HT-29 (cell line): ENCODE data around the gene LIN7C. TPM values are rescaled to one million over a fixed set of nuclear protein-coding genes. Genes with fewer than 3 reads are reported as not detected.

ENCODE experiments used
- DNase-seq: peaks from one replicate; pipeline ENCODE4 v3.0.0-alpha.2; 2015; ENCODE audit warnings: low spot score
- total RNA-seq: library from RNA; depleted of rRNA; stranded (reverse); fragments of >200 nt; shearing (Covaris generic); gene quantifications from 2 replicates; pipeline ENCODE4 v1.2.3, GENCODE V29; 2014

Gene LIN7C
- total RNA-seq, 1 experiment from 2014 or later, result 31.7 TPM

DNA sequence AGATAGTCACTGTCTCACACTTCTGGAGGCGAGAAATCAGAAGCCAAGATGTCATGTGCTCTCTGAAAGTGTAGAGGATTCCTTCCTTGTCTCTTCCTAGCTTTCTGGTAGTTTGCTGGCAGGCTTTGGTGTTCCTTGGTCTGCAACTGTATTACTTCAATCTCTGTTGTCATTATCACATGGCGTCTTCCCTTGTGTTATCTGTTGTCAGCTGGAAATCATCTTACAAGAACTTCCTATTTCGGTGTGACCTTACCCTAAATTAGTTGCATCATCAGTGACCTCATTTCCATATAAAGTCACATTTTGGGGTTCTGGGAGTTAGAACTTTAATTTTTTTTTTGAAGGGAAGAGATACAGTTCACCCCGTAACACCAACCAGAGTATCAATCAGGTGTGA, 3.3 kb upstream of the LIN7C start:
- DNase-seq, result no peak

DNA sequence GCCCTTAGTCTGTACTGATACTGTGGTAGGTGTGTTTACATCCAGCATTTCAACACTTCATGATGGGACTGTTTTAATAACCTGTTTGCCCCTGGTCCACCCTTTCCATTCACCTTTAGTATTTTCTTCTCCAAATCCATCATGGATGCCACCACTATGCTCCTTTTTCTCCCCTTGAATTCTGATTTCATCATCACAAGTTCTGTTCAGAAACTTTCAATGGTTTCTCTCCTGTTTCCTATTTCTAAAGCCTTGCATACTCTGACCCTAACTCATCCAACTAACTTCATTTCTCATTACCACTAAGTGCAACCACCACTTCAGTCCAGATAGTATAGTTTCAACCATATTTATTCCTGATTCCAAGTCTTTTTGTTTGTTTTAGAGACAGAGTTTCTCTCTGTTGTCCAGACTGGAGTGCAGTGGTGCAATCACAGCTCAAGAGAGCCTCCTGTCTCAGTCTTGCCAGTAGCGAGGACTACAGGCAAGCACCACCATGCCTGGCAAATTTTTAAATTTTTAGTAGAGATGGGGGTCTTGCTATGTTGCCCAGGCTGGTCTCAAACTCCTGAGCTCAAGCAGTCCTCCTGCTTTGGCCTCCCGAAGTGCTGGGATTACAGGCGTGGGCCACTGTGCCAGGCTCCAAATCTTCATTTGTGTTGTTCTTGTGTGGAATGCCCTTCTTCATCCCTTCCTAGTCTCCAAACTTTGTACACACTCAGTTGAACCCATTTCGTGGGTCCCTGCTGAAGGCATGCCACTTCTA, 1.2 kb upstream of the LIN7C start:
- DNase-seq, result no peak

DNA sequence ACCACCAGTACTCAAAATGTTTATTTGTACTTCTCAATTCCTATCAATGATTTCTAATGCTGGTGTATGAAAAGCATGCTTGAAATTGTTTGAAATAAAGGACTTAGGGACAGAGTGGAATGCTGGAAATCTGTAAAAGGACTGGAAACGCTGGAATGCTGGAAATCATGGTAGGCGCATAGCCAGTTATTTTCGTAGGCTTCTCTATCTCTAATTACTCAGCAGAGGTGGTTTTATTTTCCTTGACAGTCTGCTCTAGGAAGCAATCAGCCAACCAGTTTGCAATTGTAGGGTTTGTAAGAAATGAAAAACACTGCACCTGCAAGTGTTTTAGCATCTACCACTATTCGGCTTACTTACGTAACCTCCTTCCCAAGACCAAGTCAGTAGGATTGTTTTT, 788 bp downstream of the LIN7C start:
- DNase-seq, result no peak

DNA sequence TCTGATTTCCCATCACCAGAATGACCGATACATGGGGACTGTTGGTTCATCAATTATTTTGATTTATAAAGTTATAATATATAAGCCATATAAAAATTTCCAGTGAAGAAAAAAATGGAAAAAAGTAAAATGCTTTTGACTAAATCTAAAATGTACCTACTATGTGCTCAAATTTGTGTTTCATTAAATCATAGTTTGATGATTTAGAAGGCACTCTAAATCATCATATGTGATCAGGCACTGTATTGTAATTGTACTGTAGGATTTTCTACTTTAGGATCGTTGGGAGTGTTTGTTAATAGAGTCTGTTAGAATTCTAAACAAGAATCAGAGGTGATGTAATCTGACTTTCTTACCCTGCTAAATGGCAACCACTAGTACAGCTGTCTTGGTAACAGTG, 2.4 kb downstream of the LIN7C start:
- DNase-seq, result no peak

DNA sequence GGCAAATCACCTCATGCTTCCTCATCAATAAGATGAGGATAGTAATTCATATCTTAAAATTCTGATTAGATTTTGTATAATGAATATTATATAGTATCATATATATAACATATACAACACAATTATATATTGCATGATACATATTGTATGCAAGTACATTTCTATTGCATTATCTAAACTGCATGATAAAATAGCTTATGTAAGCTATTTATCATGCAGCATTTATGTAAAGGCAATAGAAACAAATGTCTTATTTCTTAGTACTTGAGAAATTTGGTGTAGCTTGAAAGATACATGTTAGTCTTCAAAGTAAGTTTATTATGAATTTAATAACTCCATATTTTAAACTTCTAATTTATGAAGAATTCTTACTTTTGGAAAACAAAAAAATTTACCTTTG, 5.5 kb downstream of the LIN7C start:
- no peak for DNase-seq

DNA sequence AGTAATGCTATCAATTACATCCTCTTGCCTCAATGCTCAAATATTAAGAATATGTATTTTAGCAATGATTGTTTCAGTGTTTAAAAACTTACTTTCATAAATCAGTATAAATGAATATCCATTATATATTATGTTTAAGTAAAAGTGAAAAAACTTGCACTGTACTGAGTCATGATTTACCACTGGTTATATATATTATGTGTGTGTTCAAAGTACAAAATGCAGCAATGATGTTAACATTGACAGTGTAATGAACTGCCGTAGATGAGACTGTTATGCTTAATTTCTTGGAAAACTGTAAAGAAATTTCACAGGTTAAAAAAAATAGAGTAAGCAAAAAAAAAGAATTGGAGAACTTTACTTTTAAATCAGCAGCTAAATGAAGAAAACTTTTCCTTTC, 8.7 kb downstream of the LIN7C start:
- no peak for DNase-seq

DNA sequence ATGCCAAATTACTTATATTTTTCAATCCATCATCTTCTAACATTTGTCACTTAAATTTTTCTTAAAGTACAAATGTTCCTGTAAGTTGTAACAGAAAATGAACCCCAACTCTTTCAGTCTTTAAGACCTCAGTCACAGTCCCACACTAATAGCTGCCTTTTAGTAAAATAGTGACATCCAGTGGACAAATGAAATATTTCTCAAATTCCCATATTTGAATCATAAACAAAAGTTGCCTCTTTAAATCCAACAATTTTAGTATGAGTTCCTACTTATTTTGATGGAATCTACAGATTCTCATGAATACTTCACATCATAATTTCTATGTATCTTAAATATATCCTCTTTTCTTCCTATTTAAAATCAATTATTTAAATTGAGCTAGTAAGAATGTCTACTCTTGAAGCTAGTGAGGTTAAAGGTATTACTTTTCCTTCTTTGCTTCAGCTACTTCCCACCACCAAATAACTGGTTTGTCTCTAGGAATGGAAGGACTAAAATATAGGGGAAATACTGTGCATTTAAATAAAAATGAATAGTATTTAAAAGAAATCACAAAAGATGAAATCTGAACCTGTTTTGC, 9.2 kb downstream of the LIN7C start:
- DNase-seq, result peak; percentile 63

DNA sequence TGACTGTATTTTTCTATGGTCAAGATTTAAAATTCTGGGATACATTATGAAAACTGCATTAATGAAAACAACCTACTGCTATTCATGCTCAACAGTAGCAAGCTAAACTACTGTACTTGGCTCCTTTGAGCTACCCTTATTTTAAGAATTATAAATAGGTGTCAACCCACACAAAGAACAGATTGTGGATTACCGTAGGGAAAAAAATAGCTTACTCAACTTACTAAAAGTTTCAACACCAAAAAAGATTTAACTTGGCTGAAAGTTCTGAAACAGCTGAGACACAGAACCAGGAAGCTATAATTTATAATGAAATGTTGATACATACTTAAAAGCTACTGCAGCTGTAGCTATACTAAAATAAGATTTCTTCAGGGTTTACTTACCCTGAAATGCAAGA, 10.1 kb downstream of the LIN7C start:
- no peak for DNase-seq

DNA sequence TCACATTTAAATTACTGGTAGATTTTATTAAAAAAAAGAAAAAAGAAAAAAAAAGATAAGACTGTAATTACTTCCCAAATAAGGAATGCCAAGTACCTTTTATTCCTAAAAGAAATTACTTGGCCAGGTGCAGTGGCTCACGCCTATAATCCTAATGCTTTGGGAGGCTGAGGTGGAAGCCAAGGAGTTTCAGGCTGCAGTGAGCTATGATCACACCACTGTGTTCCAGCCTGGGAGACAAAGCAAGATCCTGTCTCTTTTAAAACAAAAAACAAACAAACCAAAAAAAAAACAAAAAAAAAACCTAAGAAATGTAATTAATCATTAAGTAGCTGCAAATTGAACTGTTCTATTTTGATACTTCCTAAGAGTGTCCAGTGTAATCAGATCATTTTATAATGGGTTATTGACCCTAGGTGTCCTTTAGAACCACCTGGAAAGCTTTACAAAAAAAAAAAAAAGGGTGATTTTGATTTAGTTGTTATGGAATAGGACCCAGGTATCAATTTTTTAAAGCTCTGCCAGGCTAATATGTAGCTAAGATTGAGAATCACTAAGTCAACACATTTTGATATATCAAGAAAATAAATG, 10.8 kb downstream of the LIN7C start:
- no peak for DNase-seq

DNA sequence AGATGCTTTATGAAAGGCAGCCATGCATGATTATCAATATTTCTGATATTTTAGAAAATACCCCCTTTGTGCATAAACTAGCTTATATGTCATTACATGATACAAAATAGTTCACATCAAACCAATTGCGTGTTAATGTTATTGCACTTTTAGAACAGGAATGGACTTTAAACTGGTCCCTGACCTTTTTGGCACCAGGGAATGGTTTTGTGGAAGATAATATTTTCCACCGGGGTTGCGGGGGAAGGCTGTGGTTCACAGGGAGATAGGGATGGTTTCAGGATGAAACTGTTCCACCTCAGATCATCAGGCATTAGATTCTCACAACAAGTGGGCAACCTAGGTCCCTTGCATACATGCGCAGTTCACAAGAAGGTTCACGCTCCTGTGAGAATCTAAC, 17.5 kb downstream of the LIN7C start:
- no peak for DNase-seq

DNA sequence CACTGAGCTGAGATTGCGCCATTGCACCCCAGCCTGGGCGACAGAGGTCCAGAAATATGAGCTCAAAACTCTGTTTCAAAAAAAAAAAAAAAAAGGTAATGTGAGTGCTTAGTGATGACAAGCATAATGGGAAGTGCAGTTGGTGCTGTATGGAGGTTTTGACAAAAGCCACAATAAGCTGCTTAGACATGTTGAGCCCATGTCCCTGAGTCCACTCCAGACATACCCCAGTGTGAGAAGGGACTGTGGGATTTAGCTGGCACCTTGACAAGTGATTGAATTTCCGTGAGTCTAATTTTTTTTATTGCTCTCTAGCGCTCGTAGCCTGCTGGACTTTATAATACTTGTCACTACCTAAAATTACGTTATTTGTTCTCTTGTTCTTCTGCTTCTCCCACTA, 18.9 kb downstream of the LIN7C start:
- no peak for DNase-seq

DNA sequence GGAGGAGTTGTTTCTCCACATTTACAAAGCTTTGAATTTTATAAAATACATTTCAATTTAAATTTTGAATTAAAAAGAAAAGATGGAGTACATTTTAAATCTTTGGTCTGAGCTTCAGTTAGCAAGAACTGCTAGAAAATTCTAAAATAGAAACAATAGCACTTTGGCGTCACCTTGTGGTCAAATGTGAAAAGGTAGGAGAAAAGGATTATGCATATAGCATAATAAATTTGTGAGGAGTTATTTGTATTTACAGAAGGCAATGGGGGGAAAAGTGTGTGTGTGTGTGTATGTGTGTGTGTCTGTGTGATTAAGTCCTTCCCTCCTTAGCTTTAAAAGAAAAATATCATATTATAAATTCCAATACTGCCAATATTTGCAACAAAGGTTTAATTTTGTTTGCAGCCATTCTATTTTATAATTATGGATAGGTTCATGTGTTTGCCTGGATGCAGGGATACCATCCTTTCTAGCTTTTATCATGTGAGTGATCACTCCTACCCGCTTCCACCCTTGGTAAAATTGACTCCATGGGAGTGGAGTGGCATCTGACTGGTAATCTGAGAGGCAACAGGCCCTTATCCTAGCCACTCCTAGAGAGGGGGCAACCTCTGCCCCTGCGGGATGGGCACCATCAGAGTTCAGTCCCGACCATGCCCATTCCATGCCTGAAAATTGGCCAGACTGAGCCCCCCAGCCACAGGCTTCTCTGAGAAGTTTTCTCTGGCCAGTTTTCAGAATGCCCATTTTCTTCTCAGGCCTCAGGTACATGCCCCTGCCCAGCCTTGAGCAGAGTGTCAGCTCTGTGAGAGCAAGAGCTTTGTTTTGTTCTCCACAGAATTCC, 20.4 kb downstream of the LIN7C start:
- DNase-seq, result peak; percentile 95

DNA sequence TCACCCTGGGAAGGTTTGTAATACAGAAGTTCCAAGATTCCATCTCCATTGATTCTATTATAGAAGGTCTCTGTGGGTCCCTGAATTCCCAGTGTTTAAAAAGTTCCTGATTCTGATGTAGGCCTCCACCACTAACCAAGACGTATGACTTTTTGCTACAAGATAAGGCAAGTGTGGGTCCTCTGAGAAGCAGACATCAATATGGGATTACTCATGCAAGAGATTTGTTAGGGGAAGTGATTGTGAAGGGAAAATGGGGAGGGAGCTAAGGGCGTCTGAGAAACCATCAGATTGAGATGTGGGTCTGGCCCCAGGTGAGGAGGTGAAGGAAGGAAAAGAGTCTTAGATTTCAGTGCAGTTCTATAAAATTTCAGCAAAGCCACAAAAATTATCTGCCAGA, 23.8 kb downstream of the LIN7C start:
- DNase-seq, result no peak

DNA sequence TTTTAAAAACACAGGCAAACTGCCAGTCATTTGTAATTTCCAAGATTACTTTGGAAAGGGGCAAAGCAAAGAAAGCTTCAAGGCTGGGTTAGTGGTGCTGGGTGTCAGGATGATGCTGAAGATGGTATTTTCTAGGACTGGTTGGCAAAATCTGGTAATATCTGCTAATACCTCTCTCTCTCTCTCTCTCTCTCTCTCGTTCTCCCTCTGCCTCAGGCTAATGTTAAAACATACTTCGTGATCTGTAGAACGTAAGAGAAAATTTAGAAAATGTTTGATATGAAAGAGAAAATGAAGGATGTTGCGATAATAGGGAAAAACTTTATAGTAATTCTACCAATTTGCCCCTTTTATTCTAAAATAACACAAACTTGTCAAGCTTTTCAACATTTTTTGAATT, 24.6 kb downstream of the LIN7C start:
- DNase-seq, result no peak

DNA sequence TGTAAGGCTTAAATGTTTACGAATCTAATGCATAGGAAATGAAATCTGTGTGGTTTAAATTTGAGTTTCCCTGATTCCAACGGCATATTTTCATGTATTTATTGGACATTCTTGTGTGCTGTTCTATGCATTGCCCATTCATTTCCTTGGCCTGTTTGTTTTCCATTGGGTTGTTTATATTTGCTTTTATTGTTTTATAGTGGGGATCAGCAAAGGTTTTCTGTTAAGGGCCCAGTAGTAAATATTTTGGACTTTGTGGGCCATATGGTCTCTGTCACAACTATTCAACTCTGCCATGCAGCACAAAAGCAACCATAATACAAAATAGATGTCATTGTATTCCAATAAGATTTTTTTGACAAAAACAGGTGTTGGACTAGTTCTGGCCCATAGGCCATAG, 28.7 kb downstream of the LIN7C start:
- DNase-seq, result no peak

DNA sequence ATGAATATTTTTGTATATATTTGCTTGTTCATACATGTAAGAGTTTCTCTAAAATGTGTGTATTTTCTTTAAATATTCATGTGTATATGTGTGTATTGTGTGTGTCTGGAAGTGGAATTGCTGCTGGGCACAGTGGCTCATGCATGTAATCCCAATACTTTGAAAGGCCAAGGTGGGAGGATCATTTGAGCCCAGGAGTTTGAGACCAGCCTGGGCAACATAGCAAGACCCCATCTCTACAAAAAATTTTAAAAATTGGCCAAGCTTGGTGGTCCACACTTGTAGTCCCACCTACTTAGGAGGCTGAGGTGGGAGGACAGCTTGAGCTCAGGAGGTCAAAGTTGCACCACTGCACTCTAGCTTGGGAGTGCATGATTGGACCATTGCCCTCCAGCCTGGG, 29.3 kb downstream of the LIN7C start:
- DNase-seq, result no peak

DNA sequence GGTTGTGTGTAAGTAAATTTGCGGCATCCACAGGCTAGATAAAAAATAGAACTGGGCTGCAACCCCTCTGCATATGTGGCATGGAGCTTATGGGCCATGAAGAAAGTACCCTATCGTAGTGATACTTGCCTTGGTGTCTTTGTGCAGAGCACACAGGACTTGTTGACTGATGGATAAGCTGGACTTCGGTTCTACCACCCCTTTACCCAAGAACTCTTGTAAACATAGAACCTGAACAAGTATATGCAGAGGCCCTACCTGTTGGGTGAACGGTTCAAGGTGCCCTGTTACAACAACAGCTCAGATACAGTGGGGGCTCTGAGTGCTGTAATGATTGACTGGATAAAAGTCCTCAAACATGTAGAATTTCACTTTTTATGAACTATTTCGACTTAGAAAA, 30.9 kb downstream of the LIN7C start:
- DNase-seq, result no peak

DNA sequence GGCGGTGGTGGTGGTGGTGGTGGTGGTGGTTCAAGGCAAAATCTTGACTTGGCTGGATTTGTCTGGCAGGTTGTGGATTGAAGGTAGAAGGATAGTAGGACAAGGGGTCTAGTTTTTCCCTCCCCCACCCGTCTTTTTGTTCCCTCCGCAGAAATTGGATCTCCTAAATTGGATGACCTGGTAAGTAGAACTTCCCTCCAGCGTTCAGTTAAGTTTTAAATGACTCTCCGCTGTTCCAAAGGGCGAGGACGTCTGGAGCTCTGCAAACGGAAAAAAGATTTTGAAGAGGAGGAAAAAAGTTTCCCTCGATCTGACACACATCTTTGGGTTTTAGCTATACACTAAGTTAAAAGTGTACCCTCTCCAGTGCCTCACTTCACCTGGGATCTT, 33.6 kb downstream of the LIN7C start:
- peak; percentile 59 for DNase-seq

DNA sequence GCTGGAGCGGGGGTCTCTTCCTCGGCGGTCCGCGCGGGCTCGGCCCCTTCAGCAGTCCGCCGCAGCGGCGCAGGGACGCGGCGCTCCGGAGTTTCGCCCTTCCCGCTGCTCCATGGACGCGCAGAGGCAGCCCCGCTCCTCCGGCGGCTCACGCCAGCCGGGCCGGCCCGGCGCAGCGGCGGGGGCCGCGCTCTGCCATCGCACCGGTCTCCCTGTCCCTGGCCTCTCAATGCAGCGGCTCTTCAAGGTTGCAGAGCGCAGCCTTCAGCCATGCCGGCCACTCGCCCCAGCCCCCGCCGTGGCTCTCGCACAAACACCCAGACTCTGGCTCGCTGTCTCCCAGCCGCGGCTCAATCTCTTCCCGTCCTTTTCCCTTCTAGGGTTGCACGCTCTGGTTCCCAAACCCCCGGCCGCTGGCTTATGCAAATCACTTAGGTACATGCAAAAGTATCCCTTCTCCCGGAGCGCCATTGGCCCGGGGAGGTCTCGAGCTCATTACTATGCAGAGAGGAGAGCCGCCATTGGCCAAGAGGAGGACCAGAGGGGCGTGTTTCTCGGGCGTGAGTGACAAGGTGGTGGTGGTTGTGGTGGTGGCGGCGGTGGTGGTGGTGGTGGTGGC, 34.1 kb downstream of the LIN7C start, which contains the start of gene LGR4:
Gene LGR4 (minus strand): TSS at position 393 of the 619 bp plus-strand sequence. CDS start 488 bp downstream, outside the sequence.
- peak; percentile 97 for DNase-seq

DNA sequence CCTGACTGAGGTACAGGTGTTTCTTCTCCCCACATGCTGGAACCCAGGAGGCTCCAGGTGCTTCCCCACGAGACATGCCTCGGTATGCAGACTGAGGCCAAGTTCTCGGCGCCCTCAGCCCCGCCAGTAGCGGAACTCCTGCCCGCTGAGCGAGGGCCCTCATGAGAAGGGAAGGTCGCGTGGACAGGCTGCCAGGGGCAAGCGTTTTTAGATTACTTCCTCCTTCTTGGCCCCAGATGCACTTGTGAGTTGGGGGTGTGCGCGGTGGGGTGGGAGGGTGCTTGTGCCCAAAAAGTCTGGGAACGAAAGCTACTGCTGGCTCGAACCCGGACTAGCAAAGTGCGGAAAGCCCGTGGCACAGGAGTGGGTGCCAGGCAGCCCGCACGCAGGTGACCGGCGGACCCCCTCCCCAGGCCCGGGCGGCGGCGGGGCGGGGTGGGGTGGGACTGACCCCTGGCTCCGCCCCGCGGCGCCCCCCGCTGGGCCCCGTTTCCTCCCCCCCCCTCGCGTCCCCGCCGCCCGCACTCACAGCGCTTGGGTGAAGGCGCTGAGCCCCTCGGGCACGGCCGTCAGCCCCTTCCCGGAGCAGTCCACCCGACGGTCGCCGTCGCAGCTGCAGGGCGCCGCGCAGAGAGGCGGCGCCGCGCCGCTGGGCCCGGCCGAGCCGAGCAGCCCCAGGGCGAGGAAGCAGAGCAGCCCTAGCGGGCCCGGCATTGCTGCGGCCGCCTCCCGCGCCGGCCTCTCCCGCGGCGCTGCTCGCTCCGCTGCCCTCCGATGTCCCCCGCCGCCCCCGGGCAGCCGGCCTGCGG, 34.8 kb downstream of the LIN7C start:
- DNase-seq, result no peak
